HepG2 (cell line): ENCODE measurements around the gene STK39. TPM values are rescaled to one million over a fixed set of nuclear protein-coding genes. Genes with fewer than 3 reads are reported as not detected.

ENCODE experiments used
- CAMTA2 ChIP-seq: sonication (generic); formaldehyde crosslinking; IDR thresholded peaks from 2 replicates; pipeline ENCODE4 v1.4.0; 2020; ENCODE audit warnings: mild to moderate bottlenecking, missing genetic modification reagents, borderline replicate concordance
- FOSL2 ChIP-seq: sonication (generic); formaldehyde crosslinking; IDR thresholded peaks from 2 replicates; pipeline ENCODE4 v1.4.0; 2020; ENCODE audit warnings: missing genetic modification reagents
- FUBP1 ChIP-seq: sonication (generic); formaldehyde crosslinking; IDR thresholded peaks from 2 replicates; pipeline ENCODE4 v1.5.1; 2020; ENCODE audit warnings: missing genetic modification reagents, mild to moderate bottlenecking, borderline replicate concordance
- HNRNPLL ChIP-seq: fragments of 200-400 bp; formaldehyde crosslinking; IDR thresholded peaks from 2 replicates; pipeline ENCODE4 v1.6.1; 2017; ENCODE audit warnings: mild to moderate bottlenecking, low read depth, low read length; ENCODE audit not compliant: poor library complexity, severe bottlenecking
- KLF16 ChIP-seq, 2 experiments: sonication (generic) in 1 of 2; formaldehyde crosslinking in 1 of 2; IDR thresholded peaks; 2 replicates each; pipeline versions ENCODE4 v1.6.1 to v1.8.0; 2016 to 2023; ENCODE audit warnings: missing genetic modification reagents in 2 of 2, missing compliant biosample characterization in 1 of 2
- MAX ChIP-seq: IDR thresholded peaks from 2 replicates; pipeline ENCODE4 v1.6.1; 2012; ENCODE audit warnings: inconsistent platforms
- NR2F6 ChIP-seq, 2 experiments: IDR thresholded peaks; 2 replicates each; pipeline ENCODE4 v1.6.1; 2016; ENCODE audit warnings: antibody characterized with exemption in 1 of 2, mild to moderate bottlenecking in 1 of 2
- POGZ ChIP-seq: sonication (generic); formaldehyde crosslinking; IDR thresholded peaks from 2 replicates; pipeline ENCODE4 v1.4.0; 2020; ENCODE audit warnings: mild to moderate bottlenecking, missing genetic modification reagents
- RARA ChIP-seq: IDR thresholded peaks from 2 replicates; pipeline ENCODE4 v1.6.1; 2016; ENCODE audit warnings: missing genetic modification reagents, missing compliant biosample characterization
- RBM22 ChIP-seq: fragments of 200-400 bp; formaldehyde crosslinking; optimal IDR thresholded peaks from 2 replicates; pipeline ENCODE3; 2017; ENCODE audit warnings: mild to moderate bottlenecking, low read length, moderate library complexity
- RFX3 ChIP-seq: IDR thresholded peaks from 2 replicates; pipeline ENCODE4 v1.6.1; 2016; ENCODE audit warnings: missing biosample characterization, missing genetic modification reagents
- SMAD1 ChIP-seq: sonication (generic); formaldehyde crosslinking; IDR thresholded peaks from 2 replicates; pipeline ENCODE4 v1.4.0; 2020; ENCODE audit warnings: missing genetic modification reagents, low read depth, mild to moderate bottlenecking, borderline replicate concordance
- SMC3 ChIP-seq: IDR thresholded peaks from 2 replicates; pipeline ENCODE4 v1.6.1; 2011; ENCODE audit warnings: low read length, improper control_type of control experiment
- TAF15 ChIP-seq: fragments of 200-400 bp; formaldehyde crosslinking; IDR thresholded peaks from one replicate; pipeline ENCODE4 v1.6.1; 2018; ENCODE audit warnings: mild to moderate bottlenecking, low read depth, low read length; ENCODE audit not compliant: poor library complexity, severe bottlenecking
- THAP11 ChIP-seq: IDR thresholded peaks from 2 replicates; pipeline ENCODE4 v1.6.1; 2016; ENCODE audit warnings: missing biosample characterization, missing genetic modification reagents
- ZBTB49 ChIP-seq: sonication (generic); formaldehyde crosslinking; IDR thresholded peaks from 2 replicates; pipeline ENCODE4 v1.4.0; 2020; ENCODE audit warnings: missing genetic modification reagents, borderline replicate concordance
- ZKSCAN8 ChIP-seq: IDR thresholded peaks from 2 replicates; pipeline ENCODE4 v1.6.1; 2016; ENCODE audit warnings: borderline replicate concordance, missing genetic modification reagents, missing compliant biosample characterization
- ZNF253 ChIP-seq: sonication (generic); formaldehyde crosslinking; IDR thresholded peaks from 2 replicates; pipeline ENCODE4 v1.8.0; 2022; ENCODE audit warnings: mild to moderate bottlenecking, missing genetic modification reagents, borderline replicate concordance
- ZNF296 ChIP-seq: sonication (generic); formaldehyde crosslinking; conservative IDR thresholded peaks from 2 replicates; pipeline ENCODE4 v1.5.0; 2020; ENCODE audit warnings: mild to moderate bottlenecking, missing genetic modification reagents
- ZNF597 ChIP-seq: sonication (generic); formaldehyde crosslinking; IDR thresholded peaks from 2 replicates; pipeline ENCODE4 v1.5.0; 2020; ENCODE audit warnings: missing genetic modification reagents
- ZNF652 ChIP-seq: IDR thresholded peaks from 2 replicates; pipeline ENCODE4 v1.6.1; 2016; ENCODE audit warnings: low read depth, borderline replicate concordance
- ZNF670 ChIP-seq: sonication (generic); formaldehyde crosslinking; IDR thresholded peaks from 2 replicates; pipeline ENCODE4 v1.8.0; 2022; ENCODE audit warnings: mild to moderate bottlenecking, missing genetic modification reagents, borderline replicate concordance
- ZNF790 ChIP-seq: sonication (generic); formaldehyde crosslinking; IDR thresholded peaks from 2 replicates; pipeline ENCODE4 v1.8.0; 2022; ENCODE audit warnings: missing genetic modification reagents, mild to moderate bottlenecking, borderline replicate concordance
- ZNF816 ChIP-seq: sonication (generic); formaldehyde crosslinking; IDR thresholded peaks from 2 replicates; pipeline ENCODE4 v1.8.0; 2022; ENCODE audit warnings: missing genetic modification reagents, mild to moderate bottlenecking, borderline replicate concordance
- ZNF879 ChIP-seq: sonication (generic); formaldehyde crosslinking; IDR thresholded peaks from 2 replicates; pipeline ENCODE4 v1.8.1; 2023; ENCODE audit warnings: missing genetic modification reagents
- polyA plus RNA-seq, 8 experiments: library from polyadenylated mRNA; depleted of rRNA in 3 of 8; stranded (reverse) in 7 of 8; unstranded in 1 of 8; fragments of >200 nt; fragmentation: Illumina TruSeq in 4 of 8; extraction: Trizol in 4 of 8; gene quantifications; 2 replicates each; pipeline versions ENCODE4 v1.2.1 to v1.2.3, GENCODE V29; 2011 to 2016; ENCODE audit warnings: low read depth in 4 of 8, missing spikeins in 1 of 8, mixed read lengths in 1 of 8; ENCODE audit not compliant: insufficient read depth in 1 of 8
- total RNA-seq, 5 experiments: library from RNA; depleted of rRNA; stranded (reverse); fragments of >200 nt; fragmentation: Illumina TruSeq; extraction: Trizol; gene quantifications; 2 replicates each; pipeline ENCODE4 v1.2.3, GENCODE V29; 2016; ENCODE audit warnings: low read depth in 1 of 5

The STK39 gene
- total and polyA plus RNA-seq, 2 of the 13 experiments (the other 11 are each of a cell fraction or from before 2014, with no cell fraction given): 27.3 to 38.4 TPM

- TF ChIP-seq ZNF253 (no peak), ZNF879 (no peak), ZNF652 (CRISPR knock-in tag) (peak; percentile 30), TAF15 (no peak), SMC3 (no peak), ZNF816 (CRISPR knock-in tag) (no peak; the same call in 1 of the 2 replicates), ZNF670 (CRISPR knock-in tag) (0 out of 2 replicates have a peak, but pooled peaks have one; percentile 19), ZNF790 (CRISPR knock-in tag) (no peak), SMAD1 (CRISPR knock-in tag) (no peak), FUBP1 (CRISPR knock-in tag) (no peak), ZBTB49 (CRISPR knock-in tag) (no peak), KLF16 (CRISPR knock-in tag; IDR thresholded peaks at IDR 0.05) (0 out of 4 replicates have a peak, but pooled peaks of 1 of the 2 experiments have one; percentile 36), POGZ (peak; percentile 53), ZNF296 (CRISPR knock-in tag) (no peak), HNRNPLL (no peak), RBM22 (no peak), CAMTA2 (no peak), MAX (peak; percentile 16; the same call in 1 of the 2 replicates), ZKSCAN8 (CRISPR knock-in tag) (0 out of 2 replicates have a peak, but pooled peaks have one; percentile 25), ZNF597 (CRISPR knock-in tag) (no peak), RARA (CRISPR knock-in tag) (peak; percentile 89), THAP11 (CRISPR knock-in tag) (peak; percentile 52; the same call in 1 of the 2 replicates), RFX3 (CRISPR knock-in tag) (no peak), NR2F6 (IDR thresholded peaks at IDR 0.05) (no peak), NR2F6 (CRISPR knock-in tag; IDR thresholded peaks at IDR 0.05) (no peak), FOSL2 (CRISPR knock-in tag) (peak; percentile 93)
Observed at GRCh38 chr2:168210895-168211570, 36.4 kb downstream of the STK39 start (continued).
